CD4-positive, alpha-beta T cell treated with Interleukin-21 for 1 hour (primary cell): Measurements from ENCODE around the gene GRID2.
"Not testable (repeated sequence)": the region's sequence is repeated elsewhere in the genome, so short reads cannot be mapped to it uniquely, and the experiment has no call there.

Experiments
- DNase-seq: peaks from one replicate; pipeline ENCODE4 v3.0.0-alpha.2; 2020

The GRID2 gene

DNA sequence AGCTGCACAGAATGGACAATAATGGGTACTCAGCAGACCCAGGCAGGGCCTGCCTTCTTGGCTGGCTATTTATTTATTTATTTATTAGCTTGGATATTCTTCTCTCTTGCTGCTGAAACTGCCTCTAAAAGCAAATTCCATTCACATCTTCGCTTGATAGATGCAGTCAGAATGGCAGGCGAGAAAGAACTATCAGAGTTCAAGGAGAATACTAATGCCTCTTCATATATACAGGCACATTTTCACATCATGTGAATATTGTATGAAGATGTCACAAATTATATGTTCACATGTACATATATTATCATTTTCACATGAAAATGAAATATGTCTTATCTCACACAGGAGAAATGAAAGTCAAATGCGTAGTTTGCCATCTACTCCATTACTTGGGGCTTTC, 1045.1 kb downstream of the GRID2 start:
- DNase-seq: no peak

DNA sequence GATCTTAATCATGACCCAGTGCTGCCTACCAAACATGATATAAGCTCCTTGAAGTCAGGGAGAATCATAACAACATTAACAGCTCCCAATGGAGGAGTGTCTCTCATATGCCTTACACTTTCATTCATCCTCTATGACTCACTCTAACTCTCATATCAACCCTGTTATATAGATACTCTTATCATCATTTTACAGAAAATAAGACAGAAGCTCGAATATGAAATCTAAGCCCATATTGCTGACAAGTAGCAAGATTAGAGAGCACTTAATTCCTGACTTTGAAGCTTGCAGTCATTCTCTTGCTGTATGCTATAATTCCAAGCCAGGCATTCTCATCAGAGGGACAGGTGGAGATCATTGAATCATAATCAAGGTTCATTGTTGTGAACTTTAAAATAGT, 1048.1 kb downstream of the GRID2 start:
- DNase-seq: no peak

DNA sequence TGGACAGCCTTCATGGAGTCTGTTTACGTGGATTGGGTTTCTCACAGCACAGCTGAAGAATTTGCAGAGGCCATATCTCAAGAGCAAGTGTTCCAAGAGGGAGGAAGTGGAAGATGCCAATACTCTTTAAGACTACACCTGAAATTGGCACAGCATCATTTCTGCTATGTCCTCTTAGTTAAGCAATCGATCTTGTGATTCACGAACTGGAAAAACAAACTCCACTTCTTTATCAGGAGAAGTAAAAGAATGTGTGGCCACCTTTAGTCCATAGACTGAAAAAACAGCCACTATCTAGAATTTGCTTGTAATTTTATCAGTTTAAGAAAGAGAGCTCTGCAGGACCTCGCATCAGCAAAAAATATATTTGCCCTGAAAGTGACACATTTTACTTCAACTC, 1051.6 kb downstream of the GRID2 start:
- DNase-seq: no peak

DNA sequence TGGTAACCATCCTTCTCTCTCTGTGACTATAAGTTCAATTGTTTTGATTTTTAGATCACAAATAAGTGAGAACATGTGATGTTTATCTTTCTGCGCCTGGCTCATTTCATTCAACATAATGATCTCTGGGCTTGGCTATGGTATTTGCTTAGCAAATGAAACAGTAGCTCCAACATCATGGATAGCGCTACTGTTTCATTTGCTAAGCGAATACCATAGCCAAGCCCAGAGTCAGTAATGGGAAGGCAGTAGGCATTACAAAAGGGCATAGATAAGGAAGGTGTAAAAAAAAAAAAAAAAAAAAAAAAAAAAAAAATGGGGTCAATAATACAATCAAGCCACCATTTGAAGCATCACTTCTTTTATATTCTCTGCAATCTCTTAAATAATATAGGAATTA, 1055.8 kb downstream of the GRID2 start:
- no peak for DNase-seq

DNA sequence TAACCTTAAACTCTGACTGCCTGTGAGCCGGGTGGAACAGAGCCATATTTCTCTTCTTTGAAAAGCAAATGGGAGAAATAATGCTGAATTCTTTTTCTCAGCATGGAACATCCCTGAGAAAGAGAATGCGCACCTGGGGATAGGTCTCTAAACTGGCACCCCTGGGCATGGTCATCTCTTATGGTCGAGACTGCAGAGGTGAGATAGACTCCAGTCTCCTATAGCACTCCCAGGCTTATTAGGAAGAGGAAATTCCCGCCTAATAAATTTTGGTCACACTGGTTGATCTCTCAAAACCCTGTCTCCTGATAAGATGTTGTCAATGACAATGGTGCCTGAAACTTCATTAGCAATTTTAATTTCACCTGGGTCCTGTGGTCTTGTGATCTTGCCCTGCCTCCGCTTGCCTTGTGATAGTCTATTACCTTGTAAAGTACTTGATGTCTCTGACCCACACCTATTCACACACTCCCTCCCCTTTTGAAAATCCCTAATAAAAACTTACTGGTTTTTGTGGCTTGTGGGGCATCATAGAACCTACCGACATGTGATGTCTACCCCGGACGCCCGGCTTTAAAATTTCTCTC, 1062.5 kb downstream of the GRID2 start:
- not testable (repeated sequence) for DNase-seq

DNA sequence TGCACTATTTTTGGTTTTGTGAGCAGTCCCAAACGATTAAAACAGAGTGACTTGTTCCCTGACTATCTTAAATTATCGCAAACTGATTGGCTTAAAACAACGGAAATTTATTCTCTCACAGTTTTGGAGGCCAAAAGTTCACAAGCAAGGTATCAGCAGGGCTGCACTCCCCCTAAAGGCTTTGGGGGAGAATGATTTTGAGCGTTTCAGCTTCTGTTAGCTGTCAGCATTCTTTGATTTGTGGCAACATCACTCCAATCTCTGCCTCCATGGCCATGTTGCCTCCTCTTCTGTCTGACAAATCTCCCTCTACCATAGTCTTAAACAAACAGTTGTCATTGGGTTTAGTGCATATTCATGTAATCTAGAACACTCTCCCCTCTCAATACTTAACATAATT, 1065.2 kb downstream of the GRID2 start:
- DNase-seq: no peak

DNA sequence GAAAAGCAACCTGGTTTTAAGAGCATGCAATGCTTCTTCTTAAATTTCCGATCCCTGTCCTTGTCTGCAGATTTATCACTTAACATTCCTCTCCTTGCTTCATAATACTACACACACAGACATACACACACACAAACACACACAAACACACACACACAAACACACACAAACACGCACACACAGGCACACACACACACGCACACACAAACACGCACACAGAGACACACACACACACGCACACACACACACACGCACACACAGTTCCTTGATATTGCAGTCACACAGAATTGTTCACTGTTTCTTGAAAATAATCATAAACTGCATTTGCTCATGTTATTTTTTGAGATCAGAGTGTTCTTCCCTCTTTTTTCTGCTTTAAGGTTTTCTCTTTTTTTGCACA, 1066.5 kb downstream of the GRID2 start:
- no peak for DNase-seq

DNA sequence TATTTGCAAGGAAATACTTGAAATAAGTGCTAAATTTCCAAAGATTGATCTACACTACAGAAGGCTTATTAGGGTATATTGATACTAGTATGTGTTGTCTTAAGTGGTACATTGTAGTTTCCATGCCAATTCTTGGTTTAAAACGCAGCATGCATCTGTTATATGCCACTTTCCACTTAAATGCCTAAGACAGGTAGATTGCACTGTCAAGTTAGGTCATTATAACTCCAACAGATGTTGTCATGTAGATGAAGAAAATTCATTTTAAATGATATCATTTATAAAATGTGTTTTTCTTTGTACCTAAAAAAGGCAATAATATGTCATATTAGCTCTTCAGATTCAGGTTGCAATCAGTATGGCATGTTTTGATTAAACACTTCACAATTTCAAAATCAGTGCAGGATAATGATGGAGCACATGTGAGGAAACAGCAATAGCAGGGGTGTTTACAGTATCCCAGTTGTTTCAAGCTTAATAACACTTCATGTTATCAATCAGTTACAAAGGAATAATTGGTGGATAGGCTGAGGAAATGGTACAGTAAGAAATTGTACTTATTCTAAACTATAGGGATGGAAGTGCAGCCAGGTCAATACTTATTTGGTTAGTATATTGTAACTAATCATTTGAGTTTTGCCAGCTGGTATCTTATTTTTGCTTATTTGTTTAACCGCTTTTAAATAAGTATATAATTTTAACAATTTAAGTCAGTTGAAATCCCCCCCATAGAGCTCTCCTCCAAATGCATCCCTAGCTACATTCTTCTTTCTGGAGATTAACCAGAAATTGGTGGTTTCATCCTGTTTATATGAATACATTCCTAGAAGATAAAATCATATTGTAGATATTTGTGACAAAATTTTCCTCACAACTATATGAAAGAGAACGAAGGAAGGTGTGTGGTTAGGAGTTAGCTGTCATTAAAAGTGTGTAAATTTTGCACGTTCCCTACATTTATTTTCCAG, 1070.4 kb downstream of the GRID2 start:
- DNase-seq: no peak

DNA sequence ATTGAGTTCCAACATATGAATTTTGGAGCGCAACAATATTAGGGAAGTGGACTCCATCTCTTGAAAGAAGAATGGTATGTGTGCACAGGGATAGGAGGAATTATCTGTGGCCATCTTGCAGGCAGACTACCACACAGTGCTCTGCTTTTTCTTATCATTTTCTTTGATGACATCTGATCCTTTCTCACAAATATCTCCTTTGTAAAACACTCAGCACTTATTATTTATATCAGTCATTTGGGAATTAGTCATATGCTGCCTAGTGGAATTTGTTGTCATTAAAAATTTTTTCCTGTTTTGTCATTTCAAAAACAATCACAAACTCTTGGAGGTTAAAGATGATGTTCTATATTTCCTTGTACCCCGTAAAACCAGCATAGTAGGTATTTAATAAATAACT, 1080.5 kb downstream of the GRID2 start:
- DNase-seq: no peak

DNA sequence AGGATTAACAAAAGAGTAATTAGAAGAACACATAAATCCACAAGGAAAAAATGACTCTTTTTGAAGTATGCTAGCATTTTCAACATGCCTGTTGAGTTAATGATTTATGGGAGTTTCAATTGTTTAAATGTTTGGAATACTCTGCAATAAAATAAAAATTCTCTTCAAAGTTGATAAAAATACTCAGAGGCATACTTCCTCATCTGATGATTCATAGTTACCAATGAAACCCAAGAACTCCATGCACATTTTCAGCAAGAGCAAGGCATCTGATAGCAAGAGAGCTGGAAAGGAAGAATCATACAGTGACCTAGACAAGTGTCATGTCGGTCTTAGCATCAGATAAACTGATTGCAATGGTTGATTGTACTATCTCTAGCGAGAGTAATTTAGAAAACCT, 1081.1 kb downstream of the GRID2 start:
- DNase-seq: no peak

DNA sequence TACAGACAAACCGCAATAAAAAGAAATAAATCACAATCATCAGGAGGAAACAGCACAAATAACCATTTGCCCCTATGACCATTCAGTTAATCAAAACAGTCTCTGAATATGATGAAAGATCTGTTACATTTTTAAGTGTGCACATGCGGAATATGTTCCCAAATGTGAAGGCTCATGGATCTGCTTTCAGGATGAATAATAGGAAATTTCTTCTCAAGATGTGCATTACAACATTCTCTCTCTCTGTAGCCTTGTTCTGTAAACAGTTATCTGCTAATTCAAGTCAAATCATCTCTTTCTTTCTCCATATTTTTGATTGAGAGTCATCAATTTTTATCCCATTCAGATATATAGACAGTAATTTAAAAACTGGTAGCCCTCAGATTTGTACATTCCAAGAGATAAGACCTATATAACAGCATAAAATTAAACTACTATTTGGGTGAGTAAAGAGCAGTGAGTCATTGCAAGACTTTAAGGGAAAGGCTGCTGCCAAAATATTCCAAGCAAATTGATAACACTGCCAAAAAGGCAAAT, 1090.8 kb downstream of the GRID2 start:
- no peak for DNase-seq

DNA sequence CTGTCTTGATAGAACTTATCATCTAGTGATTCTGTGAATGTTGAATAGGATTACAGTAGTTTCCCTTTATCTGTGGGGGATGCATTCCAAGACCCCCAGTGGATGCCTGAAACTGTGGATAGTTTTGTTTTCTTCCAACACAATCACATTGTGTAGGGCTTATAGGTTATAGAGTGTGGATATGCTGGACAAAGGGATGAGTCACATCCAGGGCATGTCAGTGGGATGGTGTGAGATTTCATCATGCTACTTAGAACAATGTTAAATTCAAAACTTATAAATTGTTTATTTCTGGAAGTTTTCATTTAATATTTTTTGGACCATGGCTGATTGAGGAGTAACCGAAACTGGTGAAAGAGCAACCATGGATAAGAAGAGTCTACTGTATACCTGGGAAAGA, 1092.5 kb downstream of the GRID2 start:
- no peak for DNase-seq

DNA sequence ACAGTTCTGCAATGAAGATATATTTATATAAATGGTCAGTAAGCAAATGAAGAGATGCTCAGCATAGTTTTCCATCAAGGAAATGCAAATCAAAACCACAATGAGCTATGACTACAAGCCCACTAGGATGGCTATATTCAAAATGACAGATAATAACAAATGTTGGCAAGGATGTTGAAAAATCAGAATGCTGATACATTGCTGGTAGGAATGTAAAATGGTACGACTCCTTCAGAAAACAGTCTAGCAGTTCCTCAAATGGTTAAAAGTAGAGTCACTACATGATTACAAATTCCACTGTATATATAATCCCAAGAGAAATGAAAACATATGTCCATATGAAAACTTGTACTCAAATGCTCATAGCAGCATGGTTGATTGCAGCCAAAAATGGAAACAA, 1099.8 kb downstream of the GRID2 start:
- DNase-seq: no peak

DNA sequence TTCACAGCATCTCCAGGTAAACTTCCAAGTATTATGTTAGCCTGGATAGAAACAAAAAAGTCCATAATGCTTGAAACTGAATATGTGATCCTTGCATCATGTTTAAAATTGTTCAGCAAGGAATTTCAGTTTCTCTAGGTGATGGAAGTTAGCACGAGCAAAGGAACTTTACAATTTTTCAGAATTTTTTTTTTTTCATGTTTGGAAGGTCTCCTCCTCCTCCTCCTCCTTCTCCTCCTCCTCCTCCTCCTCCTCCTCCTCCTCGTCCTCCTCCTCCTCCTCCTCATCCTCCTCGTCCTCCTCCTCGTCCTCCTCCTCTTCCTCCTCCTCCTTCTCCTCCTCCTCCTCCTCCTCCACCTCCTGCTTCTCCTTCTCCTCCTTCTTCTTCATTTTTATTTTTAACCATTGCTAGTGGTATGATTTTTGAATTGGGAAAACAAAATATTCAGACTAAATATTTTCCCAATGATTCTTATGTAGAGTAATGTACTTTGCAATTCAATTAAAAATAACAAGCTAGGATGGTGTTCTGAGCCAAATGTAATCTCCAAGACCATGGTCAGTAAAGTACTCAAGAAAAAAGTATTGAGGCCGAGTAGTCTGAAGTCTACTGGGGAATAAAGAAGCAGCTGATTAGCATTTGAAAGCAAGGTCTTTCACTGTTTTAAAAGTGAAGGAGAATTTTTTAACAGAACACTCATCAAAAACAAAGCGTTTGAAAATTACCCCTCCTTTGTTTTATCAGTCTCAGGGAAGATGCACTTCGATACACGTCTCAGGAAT, 1103.9 kb downstream of the GRID2 start:
- DNase-seq: no peak

DNA sequence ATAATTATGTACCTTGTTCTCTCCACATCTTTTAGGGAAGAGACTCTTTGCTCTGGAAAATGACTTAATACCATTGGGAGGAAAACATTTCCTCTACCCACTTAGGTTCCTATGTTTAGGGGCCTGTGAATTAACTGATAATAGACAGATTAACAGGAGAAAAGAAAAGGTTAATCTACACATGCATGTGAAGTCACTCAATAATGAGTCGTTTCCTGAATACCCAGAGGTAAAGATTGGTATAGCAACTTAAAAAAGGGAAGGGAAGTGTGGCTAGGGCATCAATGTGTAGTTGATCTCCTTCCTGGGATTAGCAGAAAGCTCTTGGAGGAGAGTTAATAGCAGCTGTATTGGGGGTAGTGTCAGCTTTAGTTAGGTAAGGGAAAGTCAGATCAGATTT, 1105.3 kb downstream of the GRID2 start:
- no peak for DNase-seq

DNA sequence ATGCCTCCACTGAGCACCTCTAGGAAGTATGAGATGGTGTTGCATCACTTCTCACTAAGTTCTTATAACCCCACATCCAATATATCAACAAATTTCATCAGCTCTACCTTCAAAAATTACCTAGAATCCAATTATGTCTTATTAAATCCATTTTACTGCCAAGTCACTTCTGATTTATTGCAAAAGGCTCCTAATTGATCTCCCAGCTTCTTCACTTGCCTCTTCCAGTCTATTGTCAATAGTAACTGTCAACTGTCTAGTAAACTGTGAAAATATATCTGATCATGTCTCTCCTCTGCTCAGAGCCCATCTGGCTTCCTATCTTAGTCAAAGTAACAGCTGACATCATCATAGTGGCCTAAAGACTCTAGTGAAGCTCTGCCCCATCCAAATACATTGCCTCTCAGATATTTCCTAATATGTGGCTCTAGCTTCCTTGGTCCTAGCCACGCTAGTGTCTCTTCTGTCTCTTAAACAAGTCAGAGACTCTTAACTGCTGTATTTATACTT, 1110.3 kb downstream of the GRID2 start:
- no peak for DNase-seq

DNA sequence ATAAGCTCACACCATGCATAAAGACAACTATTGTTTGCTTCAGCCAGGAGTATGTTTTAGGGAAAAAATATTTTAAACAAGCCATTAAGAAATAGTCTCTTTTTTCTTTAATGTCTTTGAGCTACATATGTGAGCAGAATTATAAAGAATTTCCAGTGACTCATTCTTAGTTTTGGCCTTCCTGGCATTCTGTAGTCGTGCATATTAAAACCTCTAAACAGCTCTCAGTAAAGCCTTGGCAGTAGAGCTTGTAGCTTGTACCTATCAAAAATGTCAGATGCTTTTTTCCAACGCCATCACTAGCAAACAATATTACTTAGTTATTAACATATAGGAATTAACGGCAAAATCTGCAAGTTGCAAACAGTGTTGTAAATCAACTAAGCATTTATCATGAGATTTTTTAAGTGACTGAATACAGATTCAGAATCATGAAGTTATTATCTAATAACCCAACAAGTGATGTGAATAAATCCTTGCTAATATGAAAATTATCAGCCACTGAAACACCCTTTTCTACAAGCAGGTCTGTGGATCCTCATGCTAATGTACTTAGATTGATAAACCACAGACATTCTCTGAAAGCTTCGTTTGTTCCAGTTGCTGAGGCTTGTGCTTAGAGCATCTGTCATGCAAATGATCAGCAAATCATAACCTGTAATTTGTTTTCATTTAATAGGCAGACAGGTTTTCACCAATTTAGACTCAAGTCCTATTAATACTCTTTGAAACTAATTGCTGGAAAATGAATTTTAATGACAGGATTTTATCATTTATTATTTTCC, 1112.8 kb downstream of the GRID2 start:
- DNase-seq: no peak

DNA sequence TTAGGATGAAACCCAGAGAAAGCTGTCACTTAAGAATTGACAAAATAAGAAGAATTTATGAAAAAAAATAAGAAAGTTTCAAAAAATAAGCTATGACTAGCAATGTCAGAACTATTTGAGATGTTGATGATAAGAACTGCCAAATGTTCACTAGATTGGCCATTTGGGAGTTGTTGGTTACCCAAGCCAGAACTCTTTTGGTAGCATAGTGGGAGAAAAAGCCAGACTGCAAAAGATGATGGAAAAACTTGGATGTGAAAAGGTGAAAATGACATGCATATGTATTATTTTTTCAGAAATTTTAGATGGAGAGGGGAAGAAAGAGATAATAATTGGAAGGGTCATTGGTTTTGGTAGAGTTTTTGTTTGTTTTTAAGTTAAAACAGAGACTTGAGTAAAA, 1127.6 kb downstream of the GRID2 start:
- DNase-seq: no peak

DNA sequence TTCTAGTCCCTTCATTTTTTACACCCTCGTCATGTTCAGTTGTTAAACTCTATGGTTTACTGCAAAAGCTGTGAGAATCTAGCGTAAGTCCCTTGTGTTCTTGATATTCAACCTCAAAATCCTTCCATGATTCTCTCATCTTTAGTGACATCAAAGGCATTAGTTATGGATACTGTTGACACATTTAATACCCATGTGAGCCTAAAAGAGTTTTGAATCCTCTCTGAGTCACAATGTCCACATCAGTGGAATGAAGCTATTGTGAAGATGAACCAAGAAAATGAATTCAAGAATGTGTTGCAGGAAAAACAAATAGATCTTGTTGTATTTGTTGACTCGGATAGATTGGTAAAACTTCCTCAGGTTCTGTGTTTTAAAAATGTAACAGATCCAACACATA, 1130.1 kb downstream of the GRID2 start:
- no peak for DNase-seq

DNA sequence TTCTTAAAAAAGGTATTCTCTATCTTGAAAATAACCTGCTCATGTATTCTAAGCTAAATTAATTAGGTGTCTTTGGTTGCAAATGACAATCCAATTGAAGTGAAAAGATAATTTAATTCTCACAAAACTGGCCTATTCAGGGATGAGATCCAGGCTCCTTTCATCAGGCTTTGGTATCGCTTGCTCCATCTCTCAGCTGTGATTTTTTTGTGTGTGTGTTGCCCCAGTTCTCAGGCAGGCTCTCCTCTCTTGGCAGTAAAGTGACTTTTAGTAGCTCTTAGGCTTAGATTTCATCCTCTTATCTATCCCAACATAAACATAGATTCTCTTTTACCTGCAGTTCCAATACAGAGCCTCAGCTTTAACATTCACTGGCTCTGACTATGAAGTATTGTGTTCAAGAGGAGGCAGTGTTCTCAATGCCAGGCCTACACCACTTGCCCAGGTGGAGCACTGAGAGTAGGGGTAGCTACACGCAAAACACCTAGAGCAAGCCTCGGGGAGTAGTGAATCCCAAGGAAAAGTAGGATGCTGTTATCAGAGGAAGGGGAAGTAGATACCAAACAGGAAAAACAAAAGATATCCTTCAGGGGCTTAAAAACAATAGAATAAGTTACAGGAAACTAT, 1132.3 kb downstream of the GRID2 start:
- no peak for DNase-seq

DNA sequence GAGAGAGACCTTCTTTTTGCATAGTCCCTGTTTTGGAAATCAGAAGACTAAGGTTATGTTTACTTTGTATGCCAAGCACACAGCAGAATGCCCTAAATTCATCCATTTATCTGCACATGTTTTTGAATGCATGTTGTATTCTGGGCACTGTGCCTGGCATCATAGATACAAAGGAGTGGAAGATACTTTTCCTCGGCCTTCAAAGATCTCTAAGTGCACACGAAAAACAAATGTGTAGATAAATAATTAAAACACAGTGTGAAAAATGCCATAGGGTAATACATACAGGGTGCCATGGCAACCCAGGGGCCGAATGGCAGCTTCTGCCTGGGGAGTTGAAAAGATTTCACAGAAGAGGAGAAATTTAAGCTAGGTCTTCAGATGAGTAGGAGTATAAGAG, 1134.2 kb downstream of the GRID2 start:
- DNase-seq: no peak

DNA sequence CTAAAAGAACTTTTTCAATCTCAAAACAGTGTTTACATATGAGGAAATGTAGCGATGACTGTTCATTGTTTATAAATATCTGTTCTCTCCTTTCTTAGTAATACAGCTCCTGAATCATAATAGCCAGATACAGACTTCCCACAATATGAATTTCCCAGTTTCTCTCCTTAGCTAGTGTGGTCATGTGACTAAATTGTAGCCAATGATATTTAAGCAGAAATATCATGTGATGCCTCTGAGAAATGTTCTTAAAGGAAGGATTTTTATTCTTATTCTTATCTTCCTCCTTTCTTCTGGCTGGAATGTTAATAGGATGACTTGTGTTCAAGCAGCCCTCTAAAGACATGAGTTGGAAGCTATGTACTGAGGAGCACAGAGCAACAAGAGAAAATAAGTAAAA, 1141.1 kb downstream of the GRID2 start:
- DNase-seq: no peak
